WTC11 (cell line): ENCODE measurements around the gene MFAP3. TPM values are rescaled to one million over a fixed set of nuclear protein-coding genes. Genes with fewer than 3 reads are reported as not detected.

Experiments used
- ATAC-seq: fragments of 200-7000 bp; cut with Tn5 transposase; 2 replicates; pipeline ENCODE4 v1.10.0; 2021; ENCODE audit warnings: mild to moderate bottlenecking, moderate library complexity
- CTCF ChIA-PET: fragments of 300-600 bp; sonication (Branson Sonifier 250); formaldehyde crosslinking; loops from one replicate; lab custom pipeline; 2021; ENCODE audit warnings: antibody characterized with exemption; lab: Charles Lee
- POLR2A ChIA-PET: fragments of 350-600 bp; sonication (Branson Sonifier 250); formaldehyde crosslinking; loops from one replicate; lab custom pipeline; 2021; ENCODE audit warnings: antibody characterized with exemption; lab: Charles Lee
- DNase-seq: peaks from one replicate; pipeline ENCODE4 v3.0.0; 2021; ENCODE audit warnings: low spot score
- H3K27ac Mint-ChIP-seq: 2 replicates; pipeline ENCODE4 v1.8.0; 2021; ENCODE audit warnings: mixed read lengths
- H3K27me3 Mint-ChIP-seq: 2 replicates; pipeline ENCODE4 v1.8.0; 2021; ENCODE audit warnings: low read depth, mild to moderate bottlenecking, moderate library complexity, mixed read lengths
- H3K36me3 Mint-ChIP-seq: 2 replicates; pipeline ENCODE4 v1.8.0; 2021; ENCODE audit warnings: mixed read lengths
- H3K4me1 Mint-ChIP-seq: 2 replicates; pipeline ENCODE4 v1.8.0; 2022; ENCODE audit warnings: mixed read lengths
- H3K4me3 Mint-ChIP-seq: 2 replicates; pipeline ENCODE4 v1.8.0; 2021; ENCODE audit warnings: mild to moderate bottlenecking, moderate library complexity, mixed read lengths
- H3K9me3 Mint-ChIP-seq: 2 replicates; pipeline ENCODE4 v1.8.0; 2021; ENCODE audit warnings: mixed read lengths
- ARID4B ChIP-seq: sonication (generic); formaldehyde crosslinking; IDR thresholded peaks from 2 replicates; pipeline ENCODE4 v1.8.0; 2023; ENCODE audit warnings: missing genetic modification reagents, mild to moderate bottlenecking, borderline replicate concordance
- ATF2 ChIP-seq: sonication (generic); formaldehyde crosslinking; IDR thresholded peaks from 2 replicates; pipeline ENCODE4 v1.8.1; 2022; ENCODE audit warnings: low read depth, missing genetic modification reagents, borderline replicate concordance
- ATF3 ChIP-seq: sonication (generic); formaldehyde crosslinking; conservative IDR thresholded peaks from 2 replicates; pipeline ENCODE4 v1.8.1; 2022; ENCODE audit warnings: mild to moderate bottlenecking, missing genetic modification reagents
- CBFB ChIP-seq: sonication (generic); formaldehyde crosslinking; IDR thresholded peaks from 2 replicates; pipeline ENCODE4 v1.8.1; 2022; ENCODE audit warnings: mild to moderate bottlenecking, low read depth, missing genetic modification reagents
- CDX4 ChIP-seq: fragments of 250-450 bp; sonication (Bioruptor Pico); IDR thresholded peaks from 2 replicates; pipeline ENCODE4 v1.9.0; 2021; ENCODE audit warnings: moderate library complexity, mild to moderate bottlenecking, inconsistent platforms, borderline replicate concordance
- EMX1 ChIP-seq: fragments of 250-450 bp; sonication (Bioruptor Pico); IDR thresholded peaks from 2 replicates; pipeline ENCODE4 v1.8.0; 2021; ENCODE audit warnings: mild to moderate bottlenecking
- ETV6 ChIP-seq: sonication (generic); formaldehyde crosslinking; IDR thresholded peaks from 2 replicates; pipeline ENCODE4 v1.8.1; 2022; ENCODE audit warnings: mild to moderate bottlenecking, missing genetic modification reagents
- MAX ChIP-seq: sonication (generic); formaldehyde crosslinking; IDR thresholded peaks from 2 replicates; pipeline ENCODE4 v1.8.0; 2022; ENCODE audit warnings: mild to moderate bottlenecking, missing genetic modification reagents
- NFATC4 ChIP-seq: fragments of 250-450 bp; sonication (Bioruptor Pico); IDR thresholded peaks from 2 replicates; pipeline ENCODE4 v1.9.0; 2021; ENCODE audit warnings: mild to moderate bottlenecking
- SMAD4 ChIP-seq: sonication (generic); formaldehyde crosslinking; IDR thresholded peaks from 2 replicates; pipeline ENCODE4 v1.8.0; 2022; ENCODE audit warnings: mild to moderate bottlenecking, missing genetic modification reagents
- ZBTB43 ChIP-seq: sonication (generic); formaldehyde crosslinking; IDR thresholded peaks from 2 replicates; pipeline ENCODE4 v1.8.1; 2023; ENCODE audit warnings: mild to moderate bottlenecking, missing genetic modification reagents
- ZNF281 ChIP-seq: sonication (generic); formaldehyde crosslinking; IDR thresholded peaks from 2 replicates; pipeline ENCODE4 v1.8.0; 2023; ENCODE audit warnings: mild to moderate bottlenecking, missing genetic modification reagents
- total RNA-seq: library from RNA; stranded (reverse); gene quantifications from 3 replicates; pipeline ENCODE4 v1.2.3, GENCODE V29; 2021

MFAP3 gene
- total RNA-seq, 1 experiment from 2014 or later, result 20.0 TPM

- TF ChIP-seq MAX (CRISPR knock-in tag) (no peak), ATF3 (no peak), SMAD4 (CRISPR knock-in tag) (no peak), NFATC4 (CRISPR knock-in tag) (no peak)
These were observed 10.9 kb downstream of the MFAP3 start (continued) for GRCh38 chr5:154049636-154050035.

GRCh38 chr5:154053468-154053867 is 14.7 kb downstream of the MFAP3 start:
- peaks cover 9% of the 10 kb centered on the region for H3K36me3 Mint-ChIP-seq
- ChIA-PET CTCF (no interaction called here), POLR2A (no interaction called here)
- TF ChIP-seq ARID4B (CRISPR knock-in tag) (no peak), EMX1 (no peak), ZNF281 (no peak), ETV6 (no peak), MAX (CRISPR knock-in tag) (no peak), ATF2 (CRISPR knock-in tag) (no peak), CDX4 (no peak), ZBTB43 (CRISPR knock-in tag) (no peak), CBFB (no peak), ATF3 (no peak)
- H3K9me3 Mint-ChIP-seq, result no peaks in the 10 kb centered on the region
- no peak for DNase-seq
- H3K27me3 Mint-ChIP-seq, result no peaks in the 10 kb centered on the region
- ATAC-seq, result no peak
- peaks cover 8% of the 10 kb centered on the region for H3K4me1 Mint-ChIP-seq
- no peak overlapping the region for H3K4me3 Mint-ChIP-seq
- H3K27ac Mint-ChIP-seq, result no peak overlapping the region
